OCI-LY1 (cell line): ENCODE data around the gene IL21R.

Source experiments
- H2AFZ ChIP-seq: fragments of 200-600 bp; sonication (generic), shearing (Covaris generic); 2 replicates; pipeline ENCODE4 v1.6.0; 2014; ENCODE audit warnings: antibody characterized with exemption, mild to moderate bottlenecking, low read length
- H3F3A ChIP-seq: fragments of 200-600 bp; sonication (generic), shearing (Covaris generic); 2 replicates; pipeline ENCODE4 v1.6.0; 2014; ENCODE audit warnings: mild to moderate bottlenecking, antibody characterized with exemption, low read length, moderate library complexity; ENCODE audit not compliant: insufficient read depth
- H3K27ac ChIP-seq: fragments of 200-600 bp; sonication (generic); 2 replicates; pipeline ENCODE4 v1.5.1; 2014; ENCODE audit warnings: low read length, mixed run types, mild to moderate bottlenecking, low read depth; ENCODE audit not compliant: poor library complexity, severe bottlenecking
- H3K27me3 ChIP-seq: fragments of 200-600 bp; sonication (generic); 2 replicates; pipeline ENCODE4 v1.6.0; 2014; ENCODE audit warnings: antibody characterized with exemption, mild to moderate bottlenecking, low read length, moderate library complexity; ENCODE audit not compliant: insufficient read depth
- H3K36me3 ChIP-seq: fragments of 200-600 bp; sonication (generic); 2 replicates; pipeline ENCODE4 v1.6.1; 2014; ENCODE audit warnings: mild to moderate bottlenecking, antibody characterized with exemption, low read length, moderate library complexity, mixed read lengths; ENCODE audit not compliant: insufficient read depth
- H3K4me1 ChIP-seq: fragments of 200-600 bp; sonication (generic); 2 replicates; pipeline ENCODE4 v1.5.1; 2014; ENCODE audit warnings: mild to moderate bottlenecking, low read length, moderate library complexity; ENCODE audit not compliant: insufficient read depth, severe bottlenecking
- H3K4me2 ChIP-seq: fragments of 200-600 bp; sonication (generic), shearing (Covaris generic); 2 replicates; pipeline ENCODE4 v1.6.1; 2014; ENCODE audit warnings: low read length
- H3K4me3 ChIP-seq: fragments of 200-600 bp; sonication (generic); 2 replicates; pipeline ENCODE4 v1.5.1; 2014; ENCODE audit warnings: low read length, low read depth, mild to moderate bottlenecking, mixed read lengths; ENCODE audit not compliant: poor library complexity, severe bottlenecking
- H3K79me2 ChIP-seq: fragments of 200-600 bp; shearing (Covaris generic); 2 replicates; pipeline ENCODE4 v1.6.1; 2016; ENCODE audit warnings: mixed run types, low read length, mixed read lengths; ENCODE audit not compliant: insufficient read depth
- H3K9ac ChIP-seq: fragments of 200-600 bp; sonication (generic), shearing (Covaris generic); 2 replicates; pipeline ENCODE4 v1.6.1; 2014; ENCODE audit warnings: mild to moderate bottlenecking, low read length, mixed read lengths
- H3K9me2 ChIP-seq: fragments of 200-600 bp; sonication (generic), shearing (Covaris generic); 2 replicates; pipeline ENCODE4 v1.6.1; 2014; ENCODE audit warnings: low read depth, mild to moderate bottlenecking, low read length, mixed read lengths
- H3K9me3 ChIP-seq: fragments of 200-600 bp; shearing (Covaris generic); 2 replicates; pipeline ENCODE4 v1.6.1; 2014; ENCODE audit warnings: low read length, mixed read lengths
- H4K20me1 ChIP-seq: fragments of 200-600 bp; sonication (generic), shearing (Covaris generic); 2 replicates; pipeline ENCODE4 v1.6.0; 2016; ENCODE audit warnings: mild to moderate bottlenecking, low read length; ENCODE audit not compliant: insufficient read depth
- EZH2 ChIP-seq: fragments of 200-600 bp; sonication (generic), shearing (Covaris generic); IDR thresholded peaks from 2 replicates; pipeline ENCODE4 v1.8.0; 2017; ENCODE audit warnings: borderline replicate concordance, mixed run types, mild to moderate bottlenecking, antibody characterized with exemption, low read length, moderate library complexity, mixed read lengths
- TF ChIP-seq, protein P1 (sequence below): fragments of 200-600 bp; sonication (generic), shearing (Covaris generic); IDR thresholded peaks from 2 replicates; pipeline ENCODE4 v1.5.1; 2017; ENCODE audit warnings: mild to moderate bottlenecking, antibody characterized with exemption, low read length, moderate library complexity, mixed read lengths

Gene IL21R

DNA sequence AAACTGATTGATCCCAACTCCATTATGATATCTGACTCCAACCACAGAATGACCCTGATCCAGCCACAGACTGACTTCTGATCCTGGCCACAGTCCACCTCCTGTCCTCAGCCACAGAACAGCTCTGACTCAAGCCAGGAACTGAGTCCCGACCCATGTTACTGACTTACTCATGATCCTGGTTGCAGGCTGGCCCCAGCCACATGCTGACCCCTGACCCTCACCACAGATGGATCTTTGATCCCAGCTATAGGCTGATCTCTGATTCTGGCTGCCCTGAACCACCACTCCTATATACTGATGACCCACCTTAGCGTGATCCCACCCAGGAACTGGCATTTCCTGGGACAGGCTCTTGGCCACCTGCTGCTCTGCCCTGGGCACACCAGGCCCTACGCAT is 32.2 kb upstream of the IL21R start:
- H3F3A ChIP-seq, result no peaks in the 10 kb centered on the region
- peaks cover 9% of the 10 kb centered on the region for H3K9me3 ChIP-seq
- H3K9me2 ChIP-seq, result no peaks in the 10 kb centered on the region
- no peak for TF ChIP-seq EZH2
- TF ChIP-seq, protein P1, sequence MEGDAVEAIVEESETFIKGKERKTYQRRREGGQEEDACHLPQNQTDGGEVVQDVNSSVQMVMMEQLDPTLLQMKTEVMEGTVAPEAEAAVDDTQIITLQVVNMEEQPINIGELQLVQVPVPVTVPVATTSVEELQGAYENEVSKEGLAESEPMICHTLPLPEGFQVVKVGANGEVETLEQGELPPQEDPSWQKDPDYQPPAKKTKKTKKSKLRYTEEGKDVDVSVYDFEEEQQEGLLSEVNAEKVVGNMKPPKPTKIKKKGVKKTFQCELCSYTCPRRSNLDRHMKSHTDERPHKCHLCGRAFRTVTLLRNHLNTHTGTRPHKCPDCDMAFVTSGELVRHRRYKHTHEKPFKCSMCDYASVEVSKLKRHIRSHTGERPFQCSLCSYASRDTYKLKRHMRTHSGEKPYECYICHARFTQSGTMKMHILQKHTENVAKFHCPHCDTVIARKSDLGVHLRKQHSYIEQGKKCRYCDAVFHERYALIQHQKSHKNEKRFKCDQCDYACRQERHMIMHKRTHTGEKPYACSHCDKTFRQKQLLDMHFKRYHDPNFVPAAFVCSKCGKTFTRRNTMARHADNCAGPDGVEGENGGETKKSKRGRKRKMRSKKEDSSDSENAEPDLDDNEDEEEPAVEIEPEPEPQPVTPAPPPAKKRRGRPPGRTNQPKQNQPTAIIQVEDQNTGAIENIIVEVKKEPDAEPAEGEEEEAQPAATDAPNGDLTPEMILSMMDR, result no peak
- H2AFZ ChIP-seq, result no peak overlapping the region
- no peak overlapping the region for H3K27ac ChIP-seq
- no peaks in the 10 kb centered on the region; the same call in 1 of the 2 replicates for H3K36me3 ChIP-seq
- peaks cover 7% of the 10 kb centered on the region; the same call in 1 of the 2 replicates for H3K27me3 ChIP-seq
- no peak overlapping the region for H3K9ac ChIP-seq
- H3K4me3 ChIP-seq, result no peak overlapping the region
- no peaks in the 10 kb centered on the region for H4K20me1 ChIP-seq
- no peaks in the 10 kb centered on the region for H3K79me2 ChIP-seq
- H3K4me1 ChIP-seq, result peaks cover 23% of the 10 kb centered on the region
- H3K4me2 ChIP-seq, result no peak overlapping the region

DNA sequence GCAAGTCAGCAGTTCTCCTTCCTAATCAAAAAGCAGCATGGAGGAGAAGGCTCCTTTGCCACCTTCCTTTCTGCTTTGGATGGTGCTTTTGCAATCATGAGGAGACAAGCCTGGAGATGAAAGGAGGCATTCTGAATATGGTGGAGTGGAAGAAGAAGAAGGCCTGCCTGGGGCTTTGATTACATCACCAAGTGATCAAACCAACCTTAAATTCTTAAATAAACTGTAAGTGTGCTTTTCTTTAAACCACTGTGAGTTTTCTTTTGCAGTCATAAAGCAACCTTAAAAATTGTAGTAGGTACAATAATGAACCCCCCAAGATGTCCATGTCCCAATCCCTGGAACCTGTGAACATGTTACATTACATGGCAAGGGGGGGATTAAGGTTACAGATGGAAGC is 31.7 kb upstream of the IL21R start:
- H3K9ac ChIP-seq, result no peak overlapping the region
- no peaks in the 10 kb centered on the region for H3K79me2 ChIP-seq
- no peak for TF ChIP-seq EZH2
- TF ChIP-seq, protein P1, result no peak
- no peak overlapping the region for H3K27ac ChIP-seq
- no peaks in the 10 kb centered on the region for H3F3A ChIP-seq
- no peaks in the 10 kb centered on the region for H3K9me2 ChIP-seq
- H4K20me1 ChIP-seq, result no peaks in the 10 kb centered on the region
- no peak overlapping the region for H2AFZ ChIP-seq
- no peak overlapping the region for H3K4me3 ChIP-seq
- H3K36me3 ChIP-seq, result no peaks in the 10 kb centered on the region; the same call in 1 of the 2 replicates
- H3K27me3 ChIP-seq, result peaks cover 7% of the 10 kb centered on the region; the same call in 1 of the 2 replicates
- peaks cover 9% of the 10 kb centered on the region for H3K9me3 ChIP-seq
- H3K4me1 ChIP-seq, result peaks cover 28% of the 10 kb centered on the region
- no peak overlapping the region for H3K4me2 ChIP-seq

DNA sequence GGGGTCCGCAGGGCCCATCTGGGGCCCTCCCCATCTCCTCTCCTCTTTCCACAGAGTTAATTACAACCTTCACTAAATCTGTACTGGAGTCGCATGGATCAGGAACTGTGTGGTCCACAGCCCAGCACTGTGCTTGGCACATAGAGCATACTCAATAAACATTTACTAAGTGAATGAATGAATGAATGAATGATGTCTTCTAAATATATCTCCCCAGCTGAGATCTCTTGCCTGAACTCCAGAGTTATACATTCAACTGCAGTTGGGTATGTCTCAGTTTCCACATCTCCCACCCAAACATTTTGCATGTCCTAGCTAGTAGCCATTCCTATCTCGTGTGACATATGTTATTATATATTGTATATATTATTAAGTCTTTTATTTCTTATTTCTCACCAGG is 28.7 kb upstream of the IL21R start:
- Histone ChIP-seq H3K27ac (no peak overlapping the region), H3K4me1 (peaks cover 23% of the 10 kb centered on the region), H3K9me3 (peaks cover 9% of the 10 kb centered on the region), H3K4me2 (no peak overlapping the region), H4K20me1 (no peaks in the 10 kb centered on the region), H3K36me3 (no peaks in the 10 kb centered on the region; the same call in 1 of the 2 replicates), H3K27me3 (peaks cover 7% of the 10 kb centered on the region; the same call in 1 of the 2 replicates), H2AFZ (no peak overlapping the region), H3F3A (no peaks in the 10 kb centered on the region), H3K9me2 (no peaks in the 10 kb centered on the region), H3K79me2 (no peaks in the 10 kb centered on the region), H3K9ac (no peak overlapping the region), H3K4me3 (no peak overlapping the region)
- no peak for TF ChIP-seq EZH2
- TF ChIP-seq, protein P1, result no peak
